Esophagus muscularis mucosa (tissue), 4 donors: ENCODE results near the gene PTGFRN. TPM values are rescaled to one million over a fixed set of nuclear protein-coding genes. Genes with fewer than 3 reads are reported as not detected.

Source experiments
- DNase-seq: peaks from one replicate; pipeline ENCODE4 v3.0.0-alpha.2; 2017; ENCODE audit errors: extremely low spot score
- H3K27ac ChIP-seq, 4 donors: fragments of 200-600 bp; sonication (generic); replicated peaks in 1 of 4; 1 replicate in 3 of 4; 2 replicates in 1 of 4; pipeline ENCODE4 v1.5.1; 2016 to 2019; ENCODE audit warnings: mild to moderate bottlenecking in 1 of 4
- H3K27me3 ChIP-seq, 4 donors: fragments of 200-600 bp; sonication (generic); one replicate each; pipeline versions ENCODE4 v1.5.1 to v1.6.0; 2016 to 2019
- H3K36me3 ChIP-seq, 4 donors: fragments of 200-600 bp; sonication (generic); one replicate each; pipeline ENCODE4 v1.5.1; 2016 to 2019
- H3K4me1 ChIP-seq, 4 donors: fragments of 200-600 bp; sonication (generic); one replicate each; pipeline ENCODE4 v1.5.1; 2016 to 2019
- H3K4me3 ChIP-seq, 4 donors: fragments of 200-600 bp; sonication (generic); 1 replicate in 2 of 4; 2 replicates in 2 of 4; pipeline ENCODE4 v1.5.1; 2016 to 2019; ENCODE audit warnings: mild to moderate bottlenecking in 4 of 4, moderate library complexity in 1 of 4
- H3K9me3 ChIP-seq, 4 donors: fragments of 200-600 bp; sonication (generic); 1 replicate in 3 of 4; 2 replicates in 1 of 4; pipeline ENCODE4 v1.5.1; 2016 to 2019
- CTCF ChIP-seq, 3 experiments: fragments of 200-600 bp in 2 of 3; fragments of 450-650 bp in 1 of 3; sonication (generic) in 2 of 3; IDR thresholded peaks; one replicate each; pipeline ENCODE4 v1.5.1; 2017 to 2019; ENCODE audit warnings: antibody characterized with exemption in 3 of 3, mild to moderate bottlenecking in 2 of 3, moderate library complexity in 1 of 3
- EP300 ChIP-seq: sonication (generic); formaldehyde crosslinking; IDR thresholded peaks from one replicate; pipeline ENCODE4 v1.6.1; 2017; ENCODE audit warnings: antibody characterized with exemption
- POLR2A ChIP-seq: fragments of 450-650 bp; IDR thresholded peaks from one replicate; pipeline ENCODE4 v1.6.1; 2017; ENCODE audit warnings: antibody characterized with exemption, moderate library complexity, mild to moderate bottlenecking, low read depth
- POLR2AphosphoS5 ChIP-seq, 2 donors: sonication (generic); formaldehyde crosslinking; IDR thresholded peaks; one replicate each; pipeline ENCODE4 v1.6.1; 2017; ENCODE audit warnings: antibody characterized with exemption in 2 of 2
- WGBS: methylation state at CpG from one replicate; pipeline ENCODE4 v1.1.5; 2018; 5-methylcytosine and 5-hydroxymethylcytosine counted together
- intact Hi-C: fragments of 100-400 bp; cut with DNase I; formaldehyde crosslinking; loops from one replicate; pipeline ENCODE4 v1.15.1; 2023
- total RNA-seq, 4 donors: library from RNA; depleted of rRNA; stranded (reverse); fragments of >200 nt; gene quantifications; one replicate each; pipeline versions ENCODE4 v1.1.0 to v1.2.1, GENCODE V29; 2016

PTGFRN gene
- total RNA-seq, 4 donors from 2014 or later, result 69.1 to 150 (median 106) TPM

GRCh38 chr1:116882866-116883265 lies 26.9 kb upstream of the PTGFRN start:
- H3K27ac ChIP-seq, result peak overlapping the region in 2 of 4 donors; percentile 33 to 40

DNA sequence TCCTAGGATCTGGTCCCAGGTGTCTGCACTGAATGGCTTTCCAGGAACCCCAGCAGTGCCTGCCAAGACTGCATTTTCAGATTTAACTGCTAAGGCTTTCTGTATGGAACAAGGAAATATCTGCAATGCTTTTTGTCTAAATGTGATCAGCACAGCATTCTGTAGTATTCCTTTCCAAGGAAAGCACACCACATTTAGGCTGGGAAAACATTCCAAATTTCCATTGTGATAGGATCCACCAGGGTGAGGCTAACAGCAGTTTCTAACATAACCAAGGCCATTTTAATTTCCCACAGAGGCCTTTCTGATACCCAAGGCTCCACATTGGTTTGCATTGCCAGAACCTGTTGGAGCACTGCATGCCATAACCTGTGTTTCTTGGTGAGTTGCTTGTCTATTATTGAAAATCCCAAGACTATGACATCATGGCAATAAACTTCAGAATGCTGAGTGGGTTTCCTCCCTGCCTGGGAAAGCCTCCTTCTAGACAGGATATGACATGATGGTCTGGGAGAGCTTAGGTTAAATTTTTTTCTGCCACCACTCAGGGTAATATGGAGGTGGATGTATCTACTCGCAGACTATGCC lies 23.3 kb upstream of the PTGFRN start:
- peaks cover 0 to 4% (median 0%) of the 10 kb centered on the region in 4 donors for H3K4me1 ChIP-seq
- H3K27me3 ChIP-seq, result no peaks in the 10 kb centered on the region
- no peaks in the 10 kb centered on the region for H3K36me3 ChIP-seq
- 93% methylated on average over 1 of the region's 1 CpG for WGBS
- no peak for TF ChIP-seq POLR2AphosphoS5 (IDR thresholded peaks at IDR 0.05)
- no peak for TF ChIP-seq EP300
- no peak for TF ChIP-seq CTCF (IDR thresholded peaks at IDR 0.05)
- no peak for TF ChIP-seq POLR2A
- no peak for DNase-seq
- intact Hi-C loops, result no loop called here
- no peaks in the 10 kb centered on the region for H3K9me3 ChIP-seq
- no peak overlapping the region for H3K27ac ChIP-seq
- no peak overlapping the region for H3K4me3 ChIP-seq

More at GRCh38 chr1:116882866-116883265, 26.9 kb upstream of the PTGFRN start:
- H3K4me3 ChIP-seq, result no peak overlapping the region
- TF ChIP-seq CTCF (IDR thresholded peaks at IDR 0.05) (no peak), EP300 (no peak), POLR2A (no peak), POLR2AphosphoS5 (IDR thresholded peaks at IDR 0.05) (no peak)
- intact Hi-C loops, result no loop called here
- WGBS, result 92% methylated on average over 4 of the region's 4 CpGs
- no peaks in the 10 kb centered on the region for H3K36me3 ChIP-seq
- DNase-seq, result no peak
- peaks cover 13 to 24% (median 21%) of the 10 kb centered on the region in 4 donors for H3K4me1 ChIP-seq
- H3K27me3 ChIP-seq, result no peaks in the 10 kb centered on the region
- no peaks in the 10 kb centered on the region for H3K9me3 ChIP-seq

DNA sequence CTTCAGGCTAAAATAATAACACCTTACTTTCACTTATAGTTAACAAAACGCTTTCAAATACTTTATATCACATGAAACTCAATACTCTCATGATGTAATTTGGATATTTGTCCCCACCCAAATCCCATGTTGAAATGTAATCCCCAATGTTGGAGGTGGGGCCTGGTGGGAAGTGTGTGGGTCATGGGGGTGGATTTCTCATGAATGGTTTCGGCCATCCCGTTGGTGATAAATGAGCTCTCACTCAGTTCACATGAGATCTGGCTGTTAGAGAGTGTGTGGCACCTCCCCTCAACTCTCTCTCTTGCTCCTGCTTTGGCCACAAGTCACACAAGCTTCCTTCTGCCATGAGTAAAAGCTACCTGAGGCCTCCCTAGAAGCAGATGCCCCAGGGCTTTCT lies 22.5 kb upstream of the PTGFRN start:
- intact Hi-C loops, result no loop called here
- Histone ChIP-seq H3K4me3 (no peak overlapping the region), H3K4me1 (peaks cover 0 to 4% (median 0%) of the 10 kb centered on the region in 4 donors), H3K27ac (no peak overlapping the region), H3K36me3 (no peaks in the 10 kb centered on the region), H3K27me3 (no peaks in the 10 kb centered on the region), H3K9me3 (no peaks in the 10 kb centered on the region)
- WGBS, result 93% methylated on average over 3 of the region's 3 CpGs
- TF ChIP-seq POLR2AphosphoS5 (IDR thresholded peaks at IDR 0.05), result no peak
- no peak for TF ChIP-seq CTCF (IDR thresholded peaks at IDR 0.05)
- TF ChIP-seq EP300, result no peak
- no peak for TF ChIP-seq POLR2A
- no peak for DNase-seq

GRCh38 chr1:116889380-116889779 lies 20.3 kb upstream of the PTGFRN start:
- Histone ChIP-seq H3K27me3 (no peaks in the 10 kb centered on the region), H3K36me3 (no peaks in the 10 kb centered on the region), H3K9me3 (no peaks in the 10 kb centered on the region), H3K27ac (no peak overlapping the region), H3K4me3 (no peak overlapping the region), H3K4me1 (peaks cover 0 to 4% (median 0%) of the 10 kb centered on the region in 4 donors)
- WGBS, result 59% methylated on average over 4 of the region's 4 CpGs
- no peak for TF ChIP-seq CTCF (IDR thresholded peaks at IDR 0.05)
- TF ChIP-seq EP300, result no peak
- TF ChIP-seq POLR2AphosphoS5 (IDR thresholded peaks at IDR 0.05), result no peak
- no peak for TF ChIP-seq POLR2A
- DNase-seq, result no peak
- intact Hi-C loops, result no loop called here
